Sciatic nerve (tissue), 2 donors: ENCODE results near the gene FANCG. TPM values are rescaled to one million over a fixed set of nuclear protein-coding genes. Genes with fewer than 3 reads are reported as not detected.

Experiments
- ATAC-seq: fragments of 200-7000 bp; cut with Tn5 transposase; one replicate; pipeline ENCODE4 v1.9.1; 2020; ENCODE audit warnings: mild to moderate bottlenecking, moderate library complexity
- DNase-seq: peaks from one replicate; pipeline ENCODE4 v3.0.0-alpha.2; 2020; ENCODE audit warnings: low spot score
- intact Hi-C: fragments of 100-400 bp; cut with DNase I; formaldehyde crosslinking; loops from one replicate; pipeline ENCODE4 v1.14.2; 2022
- total RNA-seq: library from RNA; stranded (reverse); fragmentation: NEBNext Ultra II Directional; extraction: Animal tissue kit (Norgen Biotek cat#: 25700); gene quantifications from one replicate; pipeline ENCODE4 v1.2.1, GENCODE V29; 2021
- donor health status: DM: no; HTN: no; CAD: no.
- donor health status: DM: no; HTN: no; CAD: no.

FANCG gene
- total RNA-seq, 1 donor from 2014 or later: 17.5 TPM

DNA sequence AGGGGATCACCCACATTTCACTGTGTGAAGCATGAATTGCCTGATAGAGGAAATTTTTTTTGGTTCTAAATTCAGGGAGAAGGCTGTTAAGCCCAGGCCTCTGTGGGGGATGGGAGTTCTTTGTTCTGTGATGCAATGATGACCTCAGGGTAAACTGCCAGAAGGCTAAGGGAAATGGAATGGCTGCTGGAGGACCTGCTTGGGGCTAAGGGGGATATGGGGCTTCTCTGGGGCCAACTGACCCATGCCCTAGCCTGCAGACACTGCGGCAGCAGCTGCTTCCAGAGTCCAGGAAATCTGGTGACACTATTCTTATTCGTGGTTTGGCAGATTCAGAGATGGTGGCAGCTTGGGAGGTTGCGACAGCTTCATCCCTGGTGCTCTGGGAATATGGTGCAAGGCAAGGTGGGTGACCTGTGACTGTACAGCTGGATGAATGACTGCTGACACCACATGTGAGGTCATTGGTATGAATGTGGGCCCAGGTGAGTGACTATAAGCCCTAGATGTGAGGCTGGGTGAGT lies 37.6 kb downstream of the FANCG start:
- DNase-seq (no peak), ATAC-seq (peak; percentile 74)
- intact Hi-C loops: no loop called here

DNA sequence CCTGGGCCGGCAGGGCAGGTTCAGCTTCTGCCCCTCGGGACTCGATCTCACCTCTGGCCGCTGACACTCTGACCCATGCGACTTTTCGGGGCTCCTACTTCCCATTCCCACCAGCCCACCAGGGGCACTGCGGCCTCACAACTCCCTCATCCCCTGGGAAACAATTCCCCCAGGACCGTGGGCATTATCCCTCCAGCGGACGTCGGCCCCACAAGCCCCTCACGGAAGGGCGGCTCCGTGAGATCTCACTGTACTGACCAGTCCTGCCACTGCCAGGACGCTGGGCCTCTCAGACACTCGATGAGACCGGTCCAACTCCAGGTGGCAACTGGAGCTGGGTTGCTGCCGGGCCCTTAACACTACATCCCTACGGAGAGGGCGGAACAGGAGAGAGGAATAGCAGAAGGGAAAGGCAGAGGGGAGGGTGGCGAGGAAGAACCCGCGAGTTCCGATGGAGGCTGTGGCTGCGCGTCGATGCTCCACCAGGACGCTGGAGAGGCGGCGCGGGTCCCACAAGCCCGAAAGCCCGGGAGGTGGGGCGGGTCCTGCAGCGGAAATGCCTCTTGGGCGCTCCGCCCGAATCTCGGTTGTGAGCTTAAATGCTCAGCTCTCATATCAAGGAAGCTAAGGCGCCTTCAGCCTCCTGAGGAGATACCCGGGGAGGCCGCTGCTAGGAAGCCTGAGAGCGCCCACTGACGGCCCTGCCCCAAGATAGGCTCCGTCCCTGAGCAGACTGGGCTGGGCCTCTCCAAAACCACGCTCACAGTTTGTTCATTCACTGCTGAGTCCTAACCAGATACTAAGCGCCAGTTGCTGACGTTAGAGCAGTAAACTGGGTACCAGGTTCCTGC lies 43.7 kb downstream of the FANCG start:
- intact Hi-C loops: no loop called here
- ATAC-seq (peak; percentile 60), DNase-seq (peak; percentile 65)

DNA sequence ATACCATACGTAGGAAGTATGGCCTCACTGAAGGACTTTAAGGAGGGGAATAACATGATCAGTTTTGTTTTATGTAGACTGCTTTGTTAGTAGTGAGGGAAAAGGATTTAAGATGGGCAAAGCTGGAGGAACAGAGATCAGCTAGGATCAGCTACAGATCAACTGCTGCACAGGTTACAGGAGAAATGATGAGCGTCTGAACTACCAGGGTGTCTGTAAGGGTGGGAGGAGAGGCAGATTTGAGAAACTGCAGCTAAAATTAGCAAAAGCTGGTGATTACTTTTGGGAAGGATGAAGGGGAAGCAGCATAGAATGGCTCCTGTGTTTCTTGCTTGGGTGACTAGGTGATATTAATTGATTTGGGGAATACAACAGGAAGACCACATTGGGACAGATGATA lies 46.6 kb downstream of the FANCG start:
- ATAC-seq: no peak
- DNase-seq: no peak
- intact Hi-C loops: no loop called here

DNA sequence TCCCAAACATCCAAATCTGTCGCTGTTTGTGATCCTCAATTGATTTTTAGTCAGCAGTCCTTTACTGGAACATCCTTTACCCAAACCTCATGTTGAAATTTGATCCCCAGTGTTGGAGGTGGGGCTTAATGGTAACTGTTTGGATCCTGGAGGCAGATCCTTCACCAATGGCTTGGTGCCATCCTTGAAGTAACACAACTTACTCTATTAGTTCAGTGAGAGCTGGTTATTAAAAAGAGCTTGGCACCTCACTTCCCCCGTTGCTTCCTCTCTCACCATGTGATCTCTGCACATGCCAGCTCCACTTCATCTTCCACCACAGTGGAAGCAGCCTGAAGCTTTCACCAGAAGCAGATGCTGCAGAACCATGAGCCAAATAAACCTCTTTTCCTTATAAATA lies 49.9 kb downstream of the FANCG start:
- ATAC-seq: no peak
- intact Hi-C loops: no loop called here

DNA sequence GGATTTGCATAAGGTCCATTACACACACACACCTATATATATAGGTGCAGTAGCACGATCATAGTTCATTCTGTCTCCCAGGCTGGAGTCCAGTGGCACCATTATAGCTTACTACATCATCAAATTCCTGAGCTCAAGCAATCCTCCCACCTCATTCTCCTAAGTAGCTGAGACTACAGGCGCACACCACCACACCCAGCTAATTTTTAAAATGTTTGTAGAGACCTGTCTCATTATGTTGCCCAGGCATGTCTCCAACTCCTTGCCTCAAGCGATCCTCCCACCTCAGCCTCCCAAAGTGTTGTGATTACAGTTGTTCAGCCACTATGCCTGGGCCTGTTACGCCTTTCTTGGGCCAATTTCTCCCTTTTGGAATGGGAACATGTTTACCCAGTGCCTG lies 50.5 kb downstream of the FANCG start:
- ATAC-seq: no peak
- intact Hi-C loops: no loop called here
- DNase-seq: no peak

More for the DNA sequence above, 49.9 kb downstream of the FANCG start:
- no peak for DNase-seq

DNA sequence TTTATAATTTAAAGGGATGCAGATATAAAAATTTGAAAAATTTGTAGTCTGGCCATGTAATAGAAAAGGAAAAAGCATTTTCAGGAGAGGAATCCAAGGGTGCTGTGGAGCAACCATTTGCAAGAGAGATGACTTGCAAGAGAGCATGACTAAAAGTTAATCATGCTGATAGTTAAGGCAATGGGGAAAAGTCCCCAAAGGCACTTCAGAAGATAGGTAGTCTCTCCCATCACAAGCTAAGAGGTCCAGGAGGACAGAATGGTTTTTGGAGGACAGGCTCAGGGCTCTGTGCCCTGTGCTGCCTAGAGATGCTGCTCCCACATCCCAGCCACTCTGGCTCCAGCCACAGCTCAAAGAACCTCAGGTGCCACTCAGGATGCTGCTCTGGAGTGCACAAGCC lies 51.4 kb downstream of the FANCG start:
- ATAC-seq: no peak
- no peak for DNase-seq
- intact Hi-C loops: no loop called here

DNA sequence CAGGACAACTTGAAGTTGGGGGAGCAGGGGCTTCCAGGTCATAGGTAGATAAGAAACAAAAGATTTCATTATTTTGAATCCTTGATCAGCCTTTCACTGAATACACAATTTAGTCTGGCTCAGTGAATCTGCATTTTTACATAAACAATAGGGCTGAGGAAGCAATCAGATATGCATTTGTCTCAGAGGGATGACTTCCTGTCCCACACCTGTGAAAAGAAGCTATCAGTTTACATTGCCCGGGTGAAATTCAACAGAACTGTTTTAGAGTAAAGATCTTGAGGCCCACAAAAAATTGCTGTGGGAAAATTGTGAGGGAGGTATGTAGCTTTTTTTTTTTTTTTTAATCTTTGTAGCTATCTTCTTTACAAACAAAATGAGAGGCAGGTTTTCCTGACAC lies 51.9 kb downstream of the FANCG start:
- intact Hi-C loops: no loop called here
- DNase-seq (no peak), ATAC-seq (no peak)

DNA sequence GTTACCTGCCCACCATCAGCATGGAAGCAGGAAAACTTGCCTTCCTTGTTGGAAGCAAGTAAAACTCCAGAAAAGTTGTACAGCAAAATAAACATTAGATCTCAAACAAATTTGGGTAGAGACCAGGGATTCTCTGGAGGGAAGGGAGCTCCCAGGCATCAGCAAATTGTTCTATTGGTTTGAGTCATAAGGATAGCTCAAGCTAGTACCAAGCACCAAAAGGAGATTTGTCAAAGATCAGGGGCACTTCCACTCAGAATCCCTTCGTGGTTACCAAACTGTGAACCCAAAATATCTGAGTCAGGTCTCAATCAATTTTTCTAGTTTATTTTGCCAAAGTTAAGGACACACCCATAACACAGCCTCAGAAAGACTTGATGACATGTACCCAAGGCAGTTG lies 52.4 kb downstream of the FANCG start:
- no peak for ATAC-seq
- intact Hi-C loops: no loop called here
- no peak for DNase-seq

DNA sequence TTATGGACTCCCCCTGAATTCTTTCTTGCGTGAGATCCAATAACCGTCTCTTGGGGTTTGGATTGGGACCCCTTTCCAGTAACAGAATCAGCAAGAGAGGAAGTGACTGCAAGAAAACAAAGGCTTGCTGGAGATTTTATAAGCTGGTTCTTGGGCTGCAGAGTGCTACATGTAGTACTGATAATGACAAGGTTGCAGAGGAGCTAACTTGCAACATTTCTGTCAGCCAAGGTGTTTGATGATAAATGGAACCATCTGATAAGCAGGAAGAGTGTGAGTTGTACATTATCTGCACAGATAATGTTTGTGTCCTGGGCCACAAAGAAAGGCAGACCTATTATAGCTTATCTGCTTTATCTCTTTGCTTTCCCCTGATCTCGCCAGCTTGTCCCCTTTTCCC lies 53.1 kb downstream of the FANCG start:
- no peak for DNase-seq
- no peak for ATAC-seq
- intact Hi-C loops: no loop called here

Other genes with a start within 250 kb of the FANCG start
- 0.45 TPM for gene PHF24, start 121.7 kb downstream of the FANCG start, total RNA-seq
- gene DNAJB5, start 90.2 kb downstream of the FANCG start, total RNA-seq: 10.6 TPM
- gene VCP, start 7.3 kb downstream of the FANCG start, total RNA-seq: 166 TPM
- gene PIGO, start 16.6 kb upstream of the FANCG start, total RNA-seq: 25.0 TPM
- 48.5 TPM for gene STOML2, start 23.2 kb upstream of the FANCG start, total RNA-seq
- gene ATOSB, start 35.9 kb upstream of the FANCG start, total RNA-seq: 15.9 TPM
- 36.2 TPM for gene UNC13B, start 82.1 kb upstream of the FANCG start, total RNA-seq